HepG2 (cell line): ENCODE data around the gene TRIM54. TPM values are rescaled to one million over a fixed set of nuclear protein-coding genes. Genes with fewer than 3 reads are reported as not detected.
A peak's percentile ranks its signal among the peaks of the same experiment; 100 is the strongest.

Experiments used
- ASH2L ChIP-seq: fragments of 300-600, 200-600 bp; sonication (generic); IDR thresholded peaks from 2 replicates; pipeline ENCODE4 v1.7.0; 2017; ENCODE audit warnings: low read depth, mild to moderate bottlenecking, moderate library complexity, mixed read lengths, low read length; ENCODE audit not compliant: insufficient read length
- CREM ChIP-seq, 2 experiments: sonication (generic) in 1 of 2; formaldehyde crosslinking in 1 of 2; IDR thresholded peaks; 2 replicates each; pipeline versions ENCODE4 v1.4.0 to v1.6.1; 2016 to 2020; ENCODE audit warnings: antibody characterized with exemption in 1 of 2, mild to moderate bottlenecking in 1 of 2, missing genetic modification reagents in 1 of 2
- HCFC1 ChIP-seq: fragments of 150-350 bp; IDR thresholded peaks from 2 replicates; pipeline ENCODE4 v1.6.1; 2014; ENCODE audit warnings: low read depth, low read length
- MAF1 ChIP-seq: sonication (generic); formaldehyde crosslinking; IDR thresholded peaks from 2 replicates; pipeline ENCODE4 v1.5.0; 2020; ENCODE audit warnings: missing genetic modification reagents, borderline replicate concordance
- MTA1 ChIP-seq: sonication (generic); formaldehyde crosslinking; IDR thresholded peaks from 2 replicates; pipeline ENCODE4 v1.4.0; 2020; ENCODE audit warnings: missing genetic modification reagents, mild to moderate bottlenecking, borderline replicate concordance
- ONECUT2 ChIP-seq: sonication (generic); formaldehyde crosslinking; IDR thresholded peaks from 2 replicates; pipeline ENCODE4 v1.4.0; 2020; ENCODE audit warnings: missing genetic modification reagents
- RARG ChIP-seq: sonication (generic); formaldehyde crosslinking; IDR thresholded peaks from 2 replicates; pipeline ENCODE4 v1.4.0; 2020; ENCODE audit warnings: low read depth, mild to moderate bottlenecking, missing genetic modification reagents
- SOX13 ChIP-seq, 3 experiments: fragments of 450-650 bp in 1 of 3; sonication (generic) in 1 of 3; formaldehyde crosslinking in 1 of 3; IDR thresholded peaks in 2 of 3; conservative IDR thresholded peaks in 1 of 3; 2 replicates each; pipeline versions ENCODE4 v1.5.0 to v1.6.1; 2016 to 2020; ENCODE audit warnings: antibody characterized with exemption in 1 of 3, mild to moderate bottlenecking in 1 of 3, missing compliant biosample characterization in 1 of 3, missing genetic modification reagents in 1 of 3, moderate library complexity in 1 of 3
- STAT5B ChIP-seq: sonication (generic); formaldehyde crosslinking; IDR thresholded peaks from 2 replicates; pipeline ENCODE4 v1.4.0; 2020; ENCODE audit warnings: missing genetic modification reagents
- TAF1 ChIP-seq: sonication (generic); formaldehyde crosslinking; IDR thresholded peaks from 2 replicates; pipeline ENCODE4 v1.4.0; 2020; ENCODE audit warnings: missing genetic modification reagents
- ZFP36L2 ChIP-seq: sonication (generic); formaldehyde crosslinking; IDR thresholded peaks from 2 replicates; pipeline ENCODE4 v1.4.0; 2020; ENCODE audit warnings: missing genetic modification reagents
- ZNF143 ChIP-seq: sonication (generic); formaldehyde crosslinking; IDR thresholded peaks from 2 replicates; pipeline ENCODE4 v1.4.0; 2020; ENCODE audit warnings: missing genetic modification reagents
- ZNF333 ChIP-seq: sonication (generic); formaldehyde crosslinking; IDR thresholded peaks from 2 replicates; pipeline ENCODE4 v1.4.0; 2020; ENCODE audit warnings: mild to moderate bottlenecking, missing genetic modification reagents, borderline replicate concordance
- ZNF629 ChIP-seq: sonication (generic); formaldehyde crosslinking; conservative IDR thresholded peaks from 2 replicates; pipeline ENCODE4 v1.5.0; 2020; ENCODE audit warnings: missing genetic modification reagents
- polyA plus RNA-seq, 8 experiments: library from polyadenylated mRNA; depleted of rRNA in 3 of 8; stranded (reverse) in 7 of 8; unstranded in 1 of 8; fragments of >200 nt; fragmentation: Illumina TruSeq in 4 of 8; extraction: Trizol in 4 of 8; gene quantifications; 2 replicates each; pipeline versions ENCODE4 v1.2.1 to v1.2.3, GENCODE V29; 2011 to 2016; ENCODE audit warnings: low read depth in 4 of 8, missing spikeins in 1 of 8, mixed read lengths in 1 of 8; ENCODE audit not compliant: insufficient read depth in 1 of 8
- total RNA-seq, 5 experiments: library from RNA; depleted of rRNA; stranded (reverse); fragments of >200 nt; fragmentation: Illumina TruSeq; extraction: Trizol; gene quantifications; 2 replicates each; pipeline ENCODE4 v1.2.3, GENCODE V29; 2016; ENCODE audit warnings: low read depth in 1 of 5
- TF ChIP-seq, protein P1 (sequence below): sonication (generic); formaldehyde crosslinking; IDR thresholded peaks from 2 replicates; pipeline ENCODE4 v1.9.0; 2021; ENCODE audit warnings: missing genetic modification reagents, borderline replicate concordance
- TF ChIP-seq, protein P2 (sequence below): sonication (generic); formaldehyde crosslinking; IDR thresholded peaks from 2 replicates; pipeline ENCODE4 v1.8.1; 2023; ENCODE audit warnings: mild to moderate bottlenecking, moderate library complexity, missing genetic modification reagents
- TF ChIP-seq, protein P3 (sequence below): sonication (generic); formaldehyde crosslinking; IDR thresholded peaks from 2 replicates; pipeline ENCODE4 v1.4.0; 2020; ENCODE audit warnings: mild to moderate bottlenecking, missing genetic modification reagents
- TF ChIP-seq, protein P4 (sequence below): sonication (generic); formaldehyde crosslinking; IDR thresholded peaks from 2 replicates; pipeline ENCODE4 v1.4.0; 2020; ENCODE audit warnings: missing genetic modification reagents
- TF ChIP-seq, protein P5 (sequence below): sonication (generic); formaldehyde crosslinking; IDR thresholded peaks from 2 replicates; pipeline ENCODE4 v1.5.1; 2020; ENCODE audit warnings: mild to moderate bottlenecking, moderate library complexity, missing genetic modification reagents

TRIM54 gene
- total and polyA plus RNA-seq, 2 of the 13 experiments (the other 11 are each of a cell fraction or from before 2014, with no cell fraction given), result 0.07 to 0.13 TPM

DNA sequence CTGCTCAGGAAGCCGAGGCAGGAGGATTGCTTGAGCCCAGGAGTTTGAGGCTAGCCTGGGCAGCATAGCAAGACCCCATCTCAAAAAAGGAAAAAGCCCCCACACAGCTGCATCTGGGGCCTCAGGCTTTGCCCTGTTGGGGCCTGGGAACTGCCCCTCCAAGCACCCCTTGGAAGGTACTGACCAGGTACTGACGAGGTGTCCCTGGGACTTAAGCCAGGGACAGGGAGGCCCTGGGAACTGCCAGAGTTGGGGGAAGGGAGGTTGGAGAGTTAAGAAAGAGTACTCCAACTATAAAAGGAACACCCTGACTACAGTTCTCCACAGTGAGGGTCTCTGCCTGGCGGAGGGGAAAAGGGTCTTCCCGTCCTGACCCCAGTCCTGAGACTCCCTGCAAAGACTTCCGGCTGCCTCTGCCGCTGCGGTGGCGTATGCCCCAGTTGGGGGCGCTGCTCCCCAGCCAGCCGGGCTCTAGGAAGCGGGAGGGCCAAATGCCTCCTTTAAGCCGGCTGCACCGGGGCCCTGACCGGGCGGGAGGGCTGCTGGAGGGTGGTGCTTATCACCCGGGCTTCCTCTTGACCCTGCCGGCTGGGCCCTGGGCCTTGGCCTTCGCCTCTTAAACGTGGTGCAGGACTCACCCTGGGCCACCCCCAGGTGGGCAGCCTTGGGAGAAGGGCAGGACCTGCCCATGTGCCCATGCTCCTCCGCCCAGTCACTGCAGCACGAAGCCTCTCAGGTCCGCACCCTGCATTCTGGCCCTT lies 32.2 kb upstream of the TRIM54 start (continued):
- TF ChIP-seq, protein P1, sequence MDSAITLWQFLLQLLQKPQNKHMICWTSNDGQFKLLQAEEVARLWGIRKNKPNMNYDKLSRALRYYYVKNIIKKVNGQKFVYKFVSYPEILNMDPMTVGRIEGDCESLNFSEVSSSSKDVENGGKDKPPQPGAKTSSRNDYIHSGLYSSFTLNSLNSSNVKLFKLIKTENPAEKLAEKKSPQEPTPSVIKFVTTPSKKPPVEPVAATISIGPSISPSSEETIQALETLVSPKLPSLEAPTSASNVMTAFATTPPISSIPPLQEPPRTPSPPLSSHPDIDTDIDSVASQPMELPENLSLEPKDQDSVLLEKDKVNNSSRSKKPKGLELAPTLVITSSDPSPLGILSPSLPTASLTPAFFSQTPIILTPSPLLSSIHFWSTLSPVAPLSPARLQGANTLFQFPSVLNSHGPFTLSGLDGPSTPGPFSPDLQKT (CRISPR knock-in tag), result no peak
- TF ChIP-seq HCFC1 (no peak), SOX13 (IDR thresholded peaks at IDR 0.05) (no peak), SOX13 (CRISPR knock-in tag; conservative IDR thresholded peaks at IDR 0.05 in 1 of 2, IDR thresholded peaks at IDR 0.05 in 1 of 2) (0 out of 4 replicates have a peak, but pooled peaks of 1 of the 2 experiments have one; percentile 48), MTA1 (CRISPR knock-in tag) (no peak; the same call in 1 of the 2 replicates), ASH2L (peak; percentile 42), ZFP36L2 (peak; percentile 68; the same call in 1 of the 2 replicates), ONECUT2 (CRISPR knock-in tag) (no peak), RARG (CRISPR knock-in tag) (no peak), CREM (IDR thresholded peaks at IDR 0.05) (no peak), CREM (CRISPR knock-in tag; IDR thresholded peaks at IDR 0.05) (no peak), ZNF333 (0 out of 2 replicates have a peak, but pooled peaks have one; percentile 80), STAT5B (no peak), ZNF629 (no peak), ZNF143 (CRISPR knock-in tag) (0 out of 2 replicates have a peak, but pooled peaks have one; percentile 5), TAF1 (CRISPR knock-in tag) (no peak), MAF1 (CRISPR knock-in tag) (no peak)
- TF ChIP-seq, protein P2, sequence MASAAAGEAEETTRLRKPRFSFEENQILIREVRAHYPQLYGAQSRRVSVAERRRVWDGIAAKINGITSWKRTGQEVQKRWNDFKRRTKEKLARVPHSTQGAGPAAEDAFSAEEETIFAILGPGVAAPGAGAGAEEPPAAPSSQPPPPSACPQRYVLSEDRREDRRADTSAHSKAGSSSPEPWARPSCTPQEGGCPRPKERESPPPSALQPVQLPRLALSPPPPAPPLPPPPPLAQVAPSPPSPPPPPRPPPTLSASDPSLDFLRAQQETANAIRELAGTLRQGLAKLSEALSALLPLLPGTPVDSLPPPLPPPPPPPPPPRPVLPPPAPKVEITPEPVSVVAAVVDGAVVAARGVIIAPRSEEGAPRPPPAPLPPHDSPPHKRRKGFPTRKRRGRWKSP (CRISPR knock-in tag), result no peak
- TF ChIP-seq, protein P3, sequence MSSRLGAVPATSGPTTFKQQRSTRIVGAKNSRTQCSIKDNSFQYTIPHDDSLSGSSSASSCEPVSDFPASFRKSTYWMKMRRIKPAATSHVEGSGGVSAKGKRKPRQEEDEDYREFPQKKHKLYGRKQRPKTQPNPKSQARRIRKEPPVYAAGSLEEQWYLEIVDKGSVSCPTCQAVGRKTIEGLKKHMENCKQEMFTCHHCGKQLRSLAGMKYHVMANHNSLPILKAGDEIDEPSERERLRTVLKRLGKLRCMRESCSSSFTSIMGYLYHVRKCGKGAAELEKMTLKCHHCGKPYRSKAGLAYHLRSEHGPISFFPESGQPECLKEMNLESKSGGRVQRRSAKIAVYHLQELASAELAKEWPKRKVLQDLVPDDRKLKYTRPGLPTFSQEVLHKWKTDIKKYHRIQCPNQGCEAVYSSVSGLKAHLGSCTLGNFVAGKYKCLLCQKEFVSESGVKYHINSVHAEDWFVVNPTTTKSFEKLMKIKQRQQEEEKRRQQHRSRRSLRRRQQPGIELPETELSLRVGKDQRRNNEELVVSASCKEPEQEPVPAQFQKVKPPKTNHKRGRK (CRISPR knock-in tag), result no peak
- TF ChIP-seq, protein P4, sequence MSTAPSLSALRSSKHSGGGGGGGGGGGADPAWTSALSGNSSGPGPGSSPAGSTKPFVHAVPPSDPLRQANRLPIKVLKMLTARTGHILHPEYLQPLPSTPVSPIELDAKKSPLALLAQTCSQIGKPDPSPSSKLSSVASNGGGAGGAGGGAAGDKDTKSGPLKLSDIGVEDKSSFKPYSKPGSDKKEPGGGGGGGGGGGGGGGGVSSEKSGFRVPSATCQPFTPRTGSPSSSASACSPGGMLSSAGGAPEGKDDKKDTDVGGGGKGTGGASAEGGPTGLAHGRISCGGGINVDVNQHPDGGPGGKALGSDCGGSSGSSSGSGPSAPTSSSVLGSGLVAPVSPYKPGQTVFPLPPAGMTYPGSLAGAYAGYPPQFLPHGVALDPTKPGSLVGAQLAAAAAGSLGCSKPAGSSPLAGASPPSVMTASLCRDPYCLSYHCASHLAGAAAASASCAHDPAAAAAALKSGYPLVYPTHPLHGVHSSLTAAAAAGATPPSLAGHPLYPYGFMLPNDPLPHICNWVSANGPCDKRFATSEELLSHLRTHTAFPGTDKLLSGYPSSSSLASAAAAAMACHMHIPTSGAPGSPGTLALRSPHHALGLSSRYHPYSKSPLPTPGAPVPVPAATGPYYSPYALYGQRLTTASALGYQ, result no peak
- TF ChIP-seq, protein P5, sequence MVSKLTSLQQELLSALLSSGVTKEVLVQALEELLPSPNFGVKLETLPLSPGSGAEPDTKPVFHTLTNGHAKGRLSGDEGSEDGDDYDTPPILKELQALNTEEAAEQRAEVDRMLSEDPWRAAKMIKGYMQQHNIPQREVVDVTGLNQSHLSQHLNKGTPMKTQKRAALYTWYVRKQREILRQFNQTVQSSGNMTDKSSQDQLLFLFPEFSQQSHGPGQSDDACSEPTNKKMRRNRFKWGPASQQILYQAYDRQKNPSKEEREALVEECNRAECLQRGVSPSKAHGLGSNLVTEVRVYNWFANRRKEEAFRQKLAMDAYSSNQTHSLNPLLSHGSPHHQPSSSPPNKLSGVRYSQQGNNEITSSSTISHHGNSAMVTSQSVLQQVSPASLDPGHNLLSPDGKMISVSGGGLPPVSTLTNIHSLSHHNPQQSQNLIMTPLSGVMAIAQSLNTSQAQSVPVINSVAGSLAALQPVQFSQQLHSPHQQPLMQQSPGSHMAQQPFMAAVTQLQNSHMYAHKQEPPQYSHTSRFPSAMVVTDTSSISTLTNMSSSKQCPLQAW (CRISPR knock-in tag), result peak; percentile 77; the same call in 1 of the 2 replicates
